Endodermal cell (in vitro differentiated cells): ENCODE results near the gene BBOF1. TPM values are rescaled to one million over a fixed set of nuclear protein-coding genes. Genes with fewer than 3 reads are reported as not detected.
"Not testable (repeated sequence)": the region's sequence is repeated elsewhere in the genome, so short reads cannot be mapped to it uniquely, and the experiment has no call there.

Experiments
- DNase-seq: peaks from one replicate; pipeline ENCODE4 v3.0.0-alpha.2; 2017
- H3K27ac ChIP-seq: 2 replicates; pipeline ENCODE4 v1.5.1; 2013; ENCODE audit warnings: mild to moderate bottlenecking, low read depth, low read length, moderate library complexity
- H3K27me3 ChIP-seq: 2 replicates; pipeline ENCODE4 v1.6.1; 2013; ENCODE audit warnings: mild to moderate bottlenecking, low read length, moderate library complexity; ENCODE audit not compliant: insufficient read depth, control insufficient read depth, poor library complexity, severe bottlenecking
- H3K36me3 ChIP-seq: 2 replicates; pipeline ENCODE4 v1.7.0; 2013; ENCODE audit warnings: mild to moderate bottlenecking, low read length, moderate library complexity; ENCODE audit not compliant: control insufficient read depth, insufficient read depth
- H3K4me1 ChIP-seq: one replicate; pipeline ENCODE4 v1.7.0; 2013; ENCODE audit warnings: low read length; ENCODE audit not compliant: control insufficient read depth, insufficient read depth
- H3K4me3 ChIP-seq: 2 replicates; pipeline ENCODE4 v1.5.1; 2013; ENCODE audit warnings: mild to moderate bottlenecking, low read length, moderate library complexity
- H3K9ac ChIP-seq: 2 replicates; pipeline ENCODE4 v1.6.1; 2013; ENCODE audit warnings: mild to moderate bottlenecking, low read length, moderate library complexity; ENCODE audit not compliant: poor library complexity, severe bottlenecking; ENCODE audit errors: extremely low read depth
- H3K9me3 ChIP-seq: 2 replicates; pipeline ENCODE4 v1.6.1; 2013; ENCODE audit warnings: mild to moderate bottlenecking, low read length, moderate library complexity; ENCODE audit not compliant: control insufficient read depth
- H3K27ac Mint-ChIP-seq: 2 replicates; pipeline ENCODE4 v1.8.0; 2020; ENCODE audit warnings: mixed read lengths
- H3K27me3 Mint-ChIP-seq: 2 replicates; pipeline ENCODE4 v1.8.0; 2021; ENCODE audit warnings: mild to moderate bottlenecking, mixed read lengths; ENCODE audit not compliant: insufficient read depth
- H3K36me3 Mint-ChIP-seq: 2 replicates; pipeline ENCODE4 v1.8.0; 2020; ENCODE audit warnings: low read depth, mixed read lengths
- H3K4me1 Mint-ChIP-seq: 2 replicates; pipeline ENCODE4 v1.8.0; 2020; ENCODE audit warnings: mixed read lengths
- H3K4me3 Mint-ChIP-seq: 2 replicates; pipeline ENCODE4 v1.8.0; 2020; ENCODE audit warnings: mild to moderate bottlenecking, moderate library complexity, mixed read lengths
- H3K9me3 Mint-ChIP-seq: 2 replicates; pipeline ENCODE4 v1.8.0; 2020; ENCODE audit warnings: mild to moderate bottlenecking, mixed read lengths
- CTCF ChIP-seq: fragments of 200-600 bp; sonication (generic); conservative IDR thresholded peaks from 2 replicates; pipeline ENCODE4 v1.5.0; 2021; ENCODE audit warnings: antibody characterized with exemption, mild to moderate bottlenecking
- WGBS, 2 experiments: methylation state at CpG; one replicate each; pipeline versions ENCODE4 v1.1.5 to v1.1.7; 2013; ENCODE audit warnings: missing lambda C conversion rate in 2 of 2, mixed read lengths in 1 of 2; ENCODE audit not compliant: insufficient coverage in 1 of 2, insufficient read length in 1 of 2; 5-methylcytosine and 5-hydroxymethylcytosine counted together
- total RNA-seq, 2 donors: library from RNA; stranded (reverse); fragmentation: NEBNext Ultra II Directional in 1 of 2; extraction: Animal tissue kit (Norgen Biotek cat#: 25700) in 1 of 2; gene quantifications; 2 replicates in 1 of 2; 3 replicates in 1 of 2; pipeline ENCODE4 v1.2.1, GENCODE V29; 2021

Gene BBOF1
- total RNA-seq, 2 donors from 2014 or later = 2.6 to 2.9 TPM

GRCh38 chr14:74111395-74112216, 92.5 kb downstream of the BBOF1 start:
- 93 to 97% methylated on average over 7 to 13 of the region's 13 CpGs for WGBS, 2 experiments
- not testable (repeated sequence) for H3K9me3 Mint-ChIP-seq, H3K27me3 ChIP-seq, H3K4me1 ChIP-seq, H3K4me3 Mint-ChIP-seq, H3K4me3 ChIP-seq, H3K27me3 Mint-ChIP-seq, H3K4me1 Mint-ChIP-seq, H3K9ac ChIP-seq, DNase-seq, H3K9me3 ChIP-seq, H3K27ac ChIP-seq, H3K27ac Mint-ChIP-seq
- peak; percentile 77 for TF ChIP-seq CTCF
- H3K36me3 Mint-ChIP-seq = peaks cover 37% of the 10 kb centered on the region
- peaks cover 39% of the 10 kb centered on the region for H3K36me3 ChIP-seq

Other genes with a start within 250 kb of the BBOF1 start
- gene PTGR2, start 167.5 kb upstream of the BBOF1 start, total RNA-seq = 10 to 100 TPM in 1 of 2 donors, 1 to 10 TPM in 1; 7.7 to 21.5 TPM
- 10 to 100 TPM; 34.2 to 40.7 TPM for gene ZNF410, start 132.5 kb upstream of the BBOF1 start, total RNA-seq
- 1 to 10 TPM in 1 of 2 donors, under 1 TPM in 1; 0.97 to 1.3 TPM for gene FAM161B, start 69.3 kb upstream of the BBOF1 start, total RNA-seq
- 10 to 100 TPM; 18.0 to 18.1 TPM for gene COQ6, start 69.0 kb upstream of the BBOF1 start, total RNA-seq
- 10 to 100 TPM; 15.6 to 16.5 TPM for gene ENTPD5, start 61 bp upstream of the BBOF1 start, total RNA-seq
- gene ALDH6A1, start 65.1 kb downstream of the BBOF1 start, total RNA-seq = 10 to 100 TPM; 62.0 to 66.2 TPM
- 10 to 100 TPM; 16.4 to 19.0 TPM for gene LIN52, start 65.6 kb downstream of the BBOF1 start, total RNA-seq
- not detected for gene VSX2, start 220.1 kb downstream of the BBOF1 start, total RNA-seq